SK-N-SH (cell line): ENCODE data around the gene PSMD9.

ENCODE experiments used
- EP300 ChIP-seq, 2 experiments: IDR thresholded peaks; 2 replicates each; pipeline versions ENCODE4 v1.4.0 to v1.6.1; 2012; ENCODE audit warnings: borderline replicate concordance in 1 of 2, low read depth in 1 of 2, low read length in 1 of 2
- JUND ChIP-seq: IDR thresholded peaks from 2 replicates; pipeline ENCODE4 v1.4.0; 2012
- TF ChIP-seq, protein P1 (sequence below): fragments of 200-600 bp; sonication (generic); IDR thresholded peaks from 2 replicates; pipeline ENCODE4 v1.6.1; 2017; ENCODE audit warnings: antibody characterized with exemption, mild to moderate bottlenecking, moderate library complexity

DNA sequence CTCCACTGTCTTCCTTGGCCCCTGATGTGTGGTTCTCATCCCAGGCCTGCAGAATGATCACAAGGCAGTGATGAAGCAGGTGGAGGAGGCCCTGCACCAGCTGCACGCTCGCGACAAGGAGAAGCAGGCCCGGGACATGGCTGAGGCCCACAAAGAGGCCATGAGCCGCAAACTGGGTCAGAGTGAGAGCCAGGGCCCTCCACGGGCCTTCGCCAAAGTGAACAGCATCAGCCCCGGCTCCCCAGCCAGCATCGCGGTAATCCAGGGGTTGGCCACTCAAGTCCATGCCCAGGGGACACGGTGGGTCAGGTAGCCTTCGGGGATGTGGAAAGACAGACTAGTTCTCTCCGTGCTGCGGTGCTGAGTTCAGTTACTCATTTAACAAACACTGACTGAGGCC, 11.0 kb downstream of the PSMD9 start:
- no peak for TF ChIP-seq JUND
- TF ChIP-seq, protein P1, sequence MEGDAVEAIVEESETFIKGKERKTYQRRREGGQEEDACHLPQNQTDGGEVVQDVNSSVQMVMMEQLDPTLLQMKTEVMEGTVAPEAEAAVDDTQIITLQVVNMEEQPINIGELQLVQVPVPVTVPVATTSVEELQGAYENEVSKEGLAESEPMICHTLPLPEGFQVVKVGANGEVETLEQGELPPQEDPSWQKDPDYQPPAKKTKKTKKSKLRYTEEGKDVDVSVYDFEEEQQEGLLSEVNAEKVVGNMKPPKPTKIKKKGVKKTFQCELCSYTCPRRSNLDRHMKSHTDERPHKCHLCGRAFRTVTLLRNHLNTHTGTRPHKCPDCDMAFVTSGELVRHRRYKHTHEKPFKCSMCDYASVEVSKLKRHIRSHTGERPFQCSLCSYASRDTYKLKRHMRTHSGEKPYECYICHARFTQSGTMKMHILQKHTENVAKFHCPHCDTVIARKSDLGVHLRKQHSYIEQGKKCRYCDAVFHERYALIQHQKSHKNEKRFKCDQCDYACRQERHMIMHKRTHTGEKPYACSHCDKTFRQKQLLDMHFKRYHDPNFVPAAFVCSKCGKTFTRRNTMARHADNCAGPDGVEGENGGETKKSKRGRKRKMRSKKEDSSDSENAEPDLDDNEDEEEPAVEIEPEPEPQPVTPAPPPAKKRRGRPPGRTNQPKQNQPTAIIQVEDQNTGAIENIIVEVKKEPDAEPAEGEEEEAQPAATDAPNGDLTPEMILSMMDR: no peak
- no peak for TF ChIP-seq EP300 (IDR thresholded peaks at IDR 0.05; ENCODE audit: borderline replicate concordance in 1 of 2, low read depth in 1 of 2, low read length in 1 of 2)
